ENCODE measurements around the gene KRTAP12-1.

Gene KRTAP12-1

GRCh38 chr21:44708213-44708865, 26.4 kb upstream of the KRTAP12-1 start:
- TF ChIP-seq TEAD4 (IDR thresholded peaks at IDR 0.05) (no peak), ZBTB7A (IDR thresholded peaks at IDR 0.05; ENCODE audit: low read depth) (no peak)

DNA sequence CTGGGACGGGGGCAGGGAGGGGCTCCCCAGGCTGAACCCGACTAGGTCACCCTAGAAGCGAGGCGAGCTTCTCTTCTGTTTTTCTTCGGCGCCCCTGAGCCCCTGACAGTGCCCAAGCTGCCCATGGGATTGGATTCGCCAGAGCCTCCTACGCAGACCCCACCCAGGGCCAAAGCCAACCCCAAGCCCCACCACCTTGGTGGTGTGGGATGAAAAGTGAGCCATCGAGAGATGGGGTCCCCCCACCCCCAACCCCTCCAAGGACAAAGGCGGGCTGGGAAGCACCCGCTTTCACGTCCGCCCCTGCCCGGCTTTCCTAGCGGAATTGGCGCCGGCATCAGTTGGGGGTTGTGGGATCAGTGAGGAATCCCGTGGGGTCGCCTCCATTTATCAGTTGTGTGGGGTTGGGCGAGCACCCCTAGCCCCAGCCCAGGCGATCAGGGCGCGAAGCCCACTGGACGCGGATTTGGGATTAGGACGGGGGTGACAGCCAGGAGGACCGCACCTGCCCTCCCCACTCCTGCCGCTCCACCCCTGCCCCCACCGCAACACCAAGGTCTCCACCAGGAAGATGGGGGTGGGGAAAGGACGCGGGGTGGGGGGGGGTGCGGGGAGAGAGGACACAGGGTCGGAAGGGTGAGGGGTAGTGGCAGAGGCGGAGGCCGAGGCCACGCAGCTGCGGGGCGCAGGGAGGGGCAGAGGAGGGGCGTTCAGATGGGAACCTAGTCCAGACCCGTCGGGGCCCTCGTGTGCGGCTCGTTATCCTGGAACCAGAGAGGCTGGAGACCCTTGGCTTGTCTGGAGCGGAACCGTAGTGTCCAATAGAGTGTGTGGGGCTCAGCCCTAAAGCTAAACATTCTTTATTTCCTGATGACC, 25.0 kb upstream of the KRTAP12-1 start:
- TF ChIP-seq TEAD4 (IDR thresholded peaks at IDR 0.05) (no peak), NFIC (IDR thresholded peaks at IDR 0.05) (no peak), RAD21 (IDR thresholded peaks at IDR 0.05; ENCODE audit: low read depth) (no peak), USF1 (IDR thresholded peaks at IDR 0.05) (no peak)

- no peak for TF ChIP-seq CREB1 (IDR thresholded peaks at IDR 0.05; ENCODE audit: low read depth)
- no peak for TF ChIP-seq ZBTB7A (IDR thresholded peaks at IDR 0.05; ENCODE audit: low read depth)
- no peak for TF ChIP-seq EP300 (IDR thresholded peaks at IDR 0.05; ENCODE audit: borderline replicate concordance)
- no peak for TF ChIP-seq EGR1 (IDR thresholded peaks at IDR 0.05)
- no peak for TF ChIP-seq YY1 (IDR thresholded peaks at IDR 0.05; ENCODE audit: low read depth)
- no peak for TF ChIP-seq TAF1 (IDR thresholded peaks at IDR 0.05; ENCODE audit: low read depth)
- TF ChIP-seq REST (IDR thresholded peaks at IDR 0.05; ENCODE audit: low read depth), result no peak
- no peak for TF ChIP-seq TEAD4 (IDR thresholded peaks at IDR 0.05)
- no peak for TF ChIP-seq MAX (IDR thresholded peaks at IDR 0.05)
- TF ChIP-seq NFIC (IDR thresholded peaks at IDR 0.05), result no peak
- no peak for TF ChIP-seq TCF12 (IDR thresholded peaks at IDR 0.05; ENCODE audit: low read depth)
- TF ChIP-seq CEBPB (IDR thresholded peaks at IDR 0.05), result no peak
- no peak for TF ChIP-seq FOXM1 (IDR thresholded peaks at IDR 0.05; ENCODE audit: borderline replicate concordance, low read depth)
Observed at GRCh38 chr21:44706026-44706705, 24.2 kb upstream of the KRTAP12-1 start.

GRCh38 chr21:44704636-44705001, 22.7 kb upstream of the KRTAP12-1 start:
- TF ChIP-seq ZBTB7A (IDR thresholded peaks at IDR 0.05; ENCODE audit: low read depth) (no peak), YY1 (IDR thresholded peaks at IDR 0.05; ENCODE audit: low read depth) (no peak), FOXM1 (IDR thresholded peaks at IDR 0.05; ENCODE audit: borderline replicate concordance, low read depth) (no peak), MAX (IDR thresholded peaks at IDR 0.05) (no peak), TEAD4 (IDR thresholded peaks at IDR 0.05) (no peak), EGR1 (IDR thresholded peaks at IDR 0.05) (no peak), CEBPB (IDR thresholded peaks at IDR 0.05) (no peak)

DNA sequence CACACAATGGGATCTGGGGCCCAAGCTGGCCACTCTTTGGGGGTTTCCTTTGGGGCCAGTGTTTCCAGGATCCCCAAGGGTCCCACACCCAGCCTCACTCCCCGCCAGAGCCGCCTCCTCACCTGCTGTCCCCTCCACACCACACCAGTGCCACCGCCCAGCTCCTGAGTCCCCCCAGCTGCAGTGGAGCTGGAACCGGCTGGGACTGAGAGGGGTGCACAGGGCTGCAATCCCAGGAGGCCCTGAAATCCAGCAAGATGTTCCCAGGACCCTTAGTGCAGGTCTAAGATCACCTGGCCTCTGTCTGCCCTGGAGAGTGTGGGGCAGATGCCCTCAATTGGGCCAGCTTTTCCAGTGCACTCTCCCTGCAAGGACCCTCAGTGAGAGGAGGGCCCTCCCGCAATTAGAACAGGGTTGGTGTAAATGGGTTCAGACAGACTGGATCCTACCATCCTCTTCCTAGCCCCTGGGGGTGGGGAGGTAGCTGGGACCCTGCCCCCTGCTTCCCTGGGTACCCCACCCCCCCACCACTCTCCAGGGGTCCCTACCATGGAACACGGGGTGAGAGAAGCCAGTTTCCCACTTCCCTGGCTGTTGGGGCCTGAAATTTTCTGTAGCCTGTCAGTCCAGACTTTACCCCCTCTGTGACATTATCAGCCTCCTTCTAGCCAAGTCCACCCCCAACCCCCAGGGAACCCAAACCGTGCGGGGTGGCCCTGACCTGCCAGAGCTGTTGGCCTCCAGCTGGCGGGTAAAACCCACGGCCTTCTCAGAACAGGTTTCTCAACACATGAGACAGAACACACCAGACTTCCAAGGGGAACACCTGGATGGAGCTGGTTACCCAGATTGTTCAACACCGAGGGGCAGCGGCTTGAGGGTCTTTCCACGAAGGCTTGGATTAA, 22.0 kb upstream of the KRTAP12-1 start:
- TF ChIP-seq YY1 (IDR thresholded peaks at IDR 0.05; ENCODE audit: low read depth) (no peak), CREB1 (IDR thresholded peaks at IDR 0.05; ENCODE audit: low read depth) (no peak), TAF1 (IDR thresholded peaks at IDR 0.05; ENCODE audit: low read depth) (no peak), TCF12 (IDR thresholded peaks at IDR 0.05; ENCODE audit: low read depth) (no peak), ZBTB7A (IDR thresholded peaks at IDR 0.05; ENCODE audit: low read depth) (no peak), CEBPB (IDR thresholded peaks at IDR 0.05) (no peak), REST (IDR thresholded peaks at IDR 0.05; ENCODE audit: low read depth) (no peak), FOXM1 (IDR thresholded peaks at IDR 0.05; ENCODE audit: borderline replicate concordance, low read depth) (no peak)

Measured in Ishikawa (cell line).